Peyer's patch (tissue), 4 donors: ENCODE results near the gene PRTN3. TPM values are rescaled to one million over a fixed set of nuclear protein-coding genes. Genes with fewer than 3 reads are reported as not detected.

Experiments used
- DNase-seq, 3 donors: peaks; one replicate each; pipeline ENCODE4 v3.0.0-alpha.2; 2017 to 2019
- H3K27ac ChIP-seq, 4 donors: fragments of 200-600 bp; sonication (generic); one replicate each; pipeline ENCODE4 v1.5.1; 2016 to 2019
- H3K27me3 ChIP-seq, 2 donors: fragments of 200-600 bp; sonication (generic); one replicate each; pipeline ENCODE4 v1.5.1; 2019
- H3K36me3 ChIP-seq, 3 donors: fragments of 200-600 bp; sonication (generic); one replicate each; pipeline ENCODE4 v1.5.1; 2016 to 2019
- H3K4me1 ChIP-seq, 4 donors: fragments of 200-600 bp; sonication (generic); one replicate each; pipeline ENCODE4 v1.5.1; 2016 to 2019
- H3K4me3 ChIP-seq, 4 donors: fragments of 200-600 bp; sonication (generic); 1 replicate in 3 of 4; 2 replicates in 1 of 4; pipeline ENCODE4 v1.5.1; 2016 to 2019; ENCODE audit warnings: mild to moderate bottlenecking in 1 of 4
- H3K9me3 ChIP-seq, 4 donors: fragments of 200-600 bp; sonication (generic); one replicate each; pipeline ENCODE4 v1.5.1; 2016 to 2019; ENCODE audit warnings: mild to moderate bottlenecking in 1 of 4
- CTCF ChIP-seq, 6 experiments: fragments of 450-650 bp in 4 of 6; fragments of 200-600 bp in 2 of 6; sonication (generic) in 1 of 6; IDR thresholded peaks; one replicate each; pipeline ENCODE4 v1.5.1; 2017 to 2019; ENCODE audit warnings: antibody characterized with exemption in 6 of 6, mild to moderate bottlenecking in 3 of 6, moderate library complexity in 1 of 6
- POLR2A ChIP-seq, 2 donors: fragments of 450-650 bp; IDR thresholded peaks; one replicate each; pipeline ENCODE4 v1.5.1; 2017; ENCODE audit warnings: antibody characterized with exemption in 2 of 2, mild to moderate bottlenecking in 2 of 2, moderate library complexity in 2 of 2
- total RNA-seq, 4 donors: library from RNA; depleted of rRNA; stranded (reverse); fragments of >200 nt; gene quantifications; one replicate each; pipeline ENCODE4 v1.1.0, GENCODE V29; 2016

The PRTN3 gene
- total RNA-seq: not detected

GRCh38 chr19:840519-841206, at the start of gene PRTN3:
Gene PRTN3, plus strand, starts transcription at chr19:840999. Its CDS starts 10 bp downstream, at chr19:841009.
- Histone ChIP-seq H3K9me3 (no peaks in the 10 kb centered on the region), H3K4me1 (peaks cover 0 to 11% (median 6%) of the 10 kb centered on the region in 4 donors), H3K27me3 (peaks cover 0 to 14% of the 10 kb centered on the region in 2 donors), H3K36me3 (no peaks in the 10 kb centered on the region), H3K4me3 (no peak within 1 kb of the TSS), H3K27ac (no peak within 1 kb of the TSS)
- peak in 1 of 3 donors; percentile 37 for DNase-seq
- TF ChIP-seq CTCF (IDR thresholded peaks at IDR 0.05) (no peak), POLR2A (IDR thresholded peaks at IDR 0.05) (no peak)

GRCh38 chr19:791007-791566, 49.7 kb upstream of the PRTN3 start:
- Histone ChIP-seq H3K9me3 (no peaks in the 10 kb centered on the region), H3K36me3 (no peaks in the 10 kb centered on the region), H3K4me1 (peaks cover 0 to 16% (median under 1%) of the 10 kb centered on the region in 4 donors), H3K27me3 (no peaks in the 10 kb centered on the region), H3K4me3 (no peak overlapping the region), H3K27ac (no peak overlapping the region)
- TF ChIP-seq POLR2A (IDR thresholded peaks at IDR 0.05) (no peak), CTCF (IDR thresholded peaks at IDR 0.05) (no peak)
- DNase-seq: no peak

- Histone ChIP-seq H3K27ac (peak overlapping the region in 2 of 4 donors; percentile 6 to 14), H3K9me3 (no peaks in the 10 kb centered on the region), H3K4me1 (peaks cover 0 to 21% (median 5%) of the 10 kb centered on the region in 4 donors), H3K4me3 (no peak overlapping the region), H3K27me3 (no peaks in the 10 kb centered on the region), H3K36me3 (no peaks in the 10 kb centered on the region)
- no peak for DNase-seq
- TF ChIP-seq CTCF (IDR thresholded peaks at IDR 0.05) (no peak), POLR2A (IDR thresholded peaks at IDR 0.05) (no peak)
Measured at GRCh38 chr19:791567-792305, 49.1 kb upstream of the PRTN3 start.

- no peak for DNase-seq
- no peak overlapping the region for H3K4me3 ChIP-seq
- H3K27ac ChIP-seq: peak overlapping the region in 2 of 4 donors; percentile 6 to 14
- peaks cover 0 to 21% (median 5%) of the 10 kb centered on the region in 4 donors for H3K4me1 ChIP-seq
- no peaks in the 10 kb centered on the region for H3K27me3 ChIP-seq
- H3K36me3 ChIP-seq: no peaks in the 10 kb centered on the region
- peaks cover 0 to under 1% (median 0%) of the 10 kb centered on the region in 4 donors for H3K9me3 ChIP-seq
- TF ChIP-seq POLR2A (IDR thresholded peaks at IDR 0.05) (no peak), CTCF (IDR thresholded peaks at IDR 0.05) (no peak)
Measured at GRCh38 chr19:792306-792885, 48.4 kb upstream of the PRTN3 start.

GRCh38 chr19:793806-794205, 47.0 kb upstream of the PRTN3 start:
- Histone ChIP-seq H3K4me1 (peaks cover 0 to 22% (median 9%) of the 10 kb centered on the region in 4 donors), H3K9me3 (peaks cover 0 to 3% (median 0%) of the 10 kb centered on the region in 4 donors), H3K36me3 (no peaks in the 10 kb centered on the region), H3K4me3 (no peak overlapping the region), H3K27me3 (no peaks in the 10 kb centered on the region), H3K27ac (no peak overlapping the region)
- peak in 1 of 3 donors; percentile 43 for DNase-seq
- no peak for TF ChIP-seq POLR2A (IDR thresholded peaks at IDR 0.05)
- TF ChIP-seq CTCF (IDR thresholded peaks at IDR 0.05): no peak
